ENCODE data around the gene SLC66A1. TPM values are rescaled to one million over a fixed set of nuclear protein-coding genes. Genes with fewer than 3 reads are reported as not detected.

The SLC66A1 gene
- total and polyA plus RNA-seq, 3 experiments from 2014 or later = 5.7 to 10.4 (median 8.6) TPM

- H3K4me1 ChIP-seq (ENCODE audit: insufficient read depth, low read length) = peaks cover 13% of the 10 kb centered on the region
- H3K36me3 ChIP-seq (ENCODE audit: insufficient read depth, low read length) = no peaks in the 10 kb centered on the region
- DNase-seq = peak in 1 of 5 donors; percentile 36
- no peaks in the 10 kb centered on the region for H3K27me3 ChIP-seq (ENCODE audit: insufficient read depth, low read length, poor library complexity, severe bottlenecking)
- H3K27ac ChIP-seq (ENCODE audit: low read depth, low read length) = no peak overlapping the region
- Mint-ChIP-seq H3K27me3 (no peaks in the 10 kb centered on the region), H3K36me3 (peaks cover 0 to 15% (median 5%) of the 10 kb centered on the region in 3 donors), H3K27ac (peak overlapping the region in 4 of 8 donors; percentile 76 to 94 (median 88)), H3K4me3 (peak overlapping the region; percentile 75 to 95 (median 87)), H3K9me3 (no peaks in the 10 kb centered on the region), H3K4me1 (peaks cover 28 to 50% (median 36%) of the 10 kb centered on the region in 3 donors)
- CTCF ChIA-PET = interaction anchor here (1.7 kb wide), 1 partner anchor 30 kb away, joined by 4 read pairs; no protein-coding TSS in a partner anchor
- POLR2A ChIA-PET = interaction anchor here (0.6 kb wide), 1 partner anchor 21 kb away, joined by 3 read pairs; no protein-coding TSS in a partner anchor
- no peak overlapping the region for H3K4me3 ChIP-seq (ENCODE audit: low read length)
- H3K9me3 ChIP-seq (ENCODE audit: low read length) = no peaks in the 10 kb centered on the region
Observed at GRCh38 chr1:19313636-19313959, 1.5 kb downstream of the SLC66A1 start.

DNA sequence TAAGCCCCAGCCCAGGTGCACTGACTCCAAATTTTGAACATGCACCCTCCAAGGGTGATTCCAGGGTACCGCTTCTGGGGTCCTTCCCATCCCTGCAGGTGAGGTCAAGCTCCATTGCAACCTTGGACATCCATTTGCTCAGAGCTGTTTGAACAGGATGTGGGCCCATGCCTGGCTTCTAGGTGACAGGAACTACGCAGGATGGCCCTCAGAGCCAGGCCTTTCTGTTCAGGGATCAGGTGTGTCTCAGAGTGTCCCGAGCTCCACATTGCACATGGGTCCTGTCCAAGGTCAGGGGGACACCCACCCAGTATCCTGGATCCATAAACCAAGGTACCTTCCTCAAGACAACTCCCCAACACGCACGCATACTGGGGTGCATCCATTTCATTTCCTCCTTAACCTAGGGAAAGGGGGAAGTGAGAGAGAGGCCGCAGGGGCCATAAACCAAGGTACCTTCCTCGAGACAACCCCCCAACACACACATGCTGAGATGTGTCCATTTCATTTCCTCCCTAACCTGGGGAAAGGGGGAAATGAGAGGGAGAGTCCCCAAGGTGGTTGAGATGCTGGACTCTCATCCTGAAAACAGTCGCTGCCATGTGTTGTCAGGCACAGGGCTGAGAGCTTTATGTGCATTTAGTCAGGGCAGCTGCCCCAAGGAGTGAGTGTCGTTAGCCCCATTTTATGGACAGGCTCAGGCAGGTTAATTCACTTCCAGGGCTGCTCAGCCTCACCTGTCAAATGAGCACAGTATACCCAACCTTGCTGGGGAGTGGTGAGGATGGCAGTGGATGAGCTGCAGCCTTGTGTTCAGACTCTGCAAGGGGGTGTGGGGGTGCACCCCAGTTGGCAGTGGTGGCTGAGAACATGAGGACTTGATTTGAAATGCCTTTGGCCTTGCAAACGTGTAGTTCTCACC, 2.1 kb downstream of the SLC66A1 start:
- Mint-ChIP-seq H3K4me3 (peak overlapping the region in 3 of 7 donors; percentile 19 to 95 (median 94)), H3K4me1 (peaks cover 22 to 43% (median 30%) of the 10 kb centered on the region in 3 donors), H3K27ac (peak overlapping the region in 2 of 8 donors; percentile 5 to 89), H3K9me3 (no peaks in the 10 kb centered on the region), H3K27me3 (no peaks in the 10 kb centered on the region), H3K36me3 (peaks cover 0 to 16% (median 5%) of the 10 kb centered on the region in 3 donors)
- ChIA-PET CTCF (no interaction called here), POLR2A (no interaction called here)
- no peaks in the 10 kb centered on the region for H3K9me3 ChIP-seq (ENCODE audit: low read length)
- no peaks in the 10 kb centered on the region for H3K36me3 ChIP-seq (ENCODE audit: insufficient read depth, low read length)
- peaks cover 13% of the 10 kb centered on the region for H3K4me1 ChIP-seq (ENCODE audit: insufficient read depth, low read length)
- DNase-seq = peak in 1 of 5 donors; percentile 39
- no peaks in the 10 kb centered on the region for H3K27me3 ChIP-seq (ENCODE audit: insufficient read depth, low read length, poor library complexity, severe bottlenecking)
- H3K4me3 ChIP-seq (ENCODE audit: low read length) = no peak overlapping the region
- no peak overlapping the region for H3K27ac ChIP-seq (ENCODE audit: low read depth, low read length)

DNA sequence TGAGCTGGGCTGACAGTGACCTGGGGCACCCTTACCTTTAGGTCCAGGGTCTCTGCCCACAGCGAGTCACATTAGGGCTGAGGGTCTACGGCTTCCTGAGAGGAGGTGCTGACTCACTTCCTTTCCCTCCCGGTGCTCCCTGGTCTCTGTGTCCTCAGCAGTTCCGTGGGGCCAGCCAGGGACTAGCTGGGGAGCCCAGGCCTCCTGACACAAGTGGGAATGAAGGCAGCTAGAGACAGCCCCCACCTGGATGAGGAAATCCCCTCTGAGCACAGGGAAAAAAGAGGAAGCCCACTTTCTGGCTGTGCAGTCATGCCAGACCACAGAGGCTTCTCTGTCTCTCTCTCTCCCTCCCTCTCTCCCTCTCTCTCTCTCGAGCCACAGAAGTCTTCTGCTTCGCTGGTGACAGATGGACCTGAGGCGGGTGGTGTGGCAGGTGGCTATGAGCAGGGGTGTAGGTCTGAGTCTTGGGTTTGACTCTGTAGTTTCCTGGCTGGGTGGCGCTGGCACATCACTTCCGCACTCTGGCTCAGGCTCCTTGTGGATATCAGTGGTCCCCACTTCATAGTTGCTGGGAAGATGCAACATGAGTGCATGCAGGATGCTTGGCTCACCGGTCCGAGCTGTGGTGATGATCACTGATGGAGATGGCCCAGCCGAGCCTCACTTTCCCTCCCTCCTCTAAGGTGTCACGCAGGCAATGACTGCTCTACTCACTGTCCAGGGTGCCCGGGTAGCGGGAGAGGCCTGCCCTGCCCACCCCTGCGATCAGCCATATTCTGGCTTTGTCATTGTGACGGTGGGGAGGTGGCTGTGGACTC, 3.5 kb downstream of the SLC66A1 start:
- Histone ChIP-seq H3K4me1 (ENCODE audit: insufficient read depth, low read length) (peaks cover 11% of the 10 kb centered on the region), H3K9me3 (ENCODE audit: low read length) (no peaks in the 10 kb centered on the region), H3K27ac (ENCODE audit: low read depth, low read length) (peak overlapping the region; percentile 38), H3K27me3 (ENCODE audit: insufficient read depth, low read length, poor library complexity, severe bottlenecking) (no peaks in the 10 kb centered on the region), H3K4me3 (ENCODE audit: low read length) (no peak overlapping the region), H3K36me3 (ENCODE audit: insufficient read depth, low read length) (no peaks in the 10 kb centered on the region)
- Mint-ChIP-seq H3K27ac (peak overlapping the region in 5 of 8 donors; percentile 7 to 60 (median 37)), H3K4me3 (peak overlapping the region in 1 of 7 donors; percentile 22), H3K27me3 (no peaks in the 10 kb centered on the region), H3K4me1 (peaks cover 19 to 34% (median 21%) of the 10 kb centered on the region in 3 donors), H3K36me3 (peaks cover 0 to 19% (median 5%) of the 10 kb centered on the region in 3 donors), H3K9me3 (no peaks in the 10 kb centered on the region)
- POLR2A ChIA-PET = no interaction called here
- DNase-seq = peak in 1 of 5 donors; percentile 8
- CTCF ChIA-PET = no interaction called here

DNA sequence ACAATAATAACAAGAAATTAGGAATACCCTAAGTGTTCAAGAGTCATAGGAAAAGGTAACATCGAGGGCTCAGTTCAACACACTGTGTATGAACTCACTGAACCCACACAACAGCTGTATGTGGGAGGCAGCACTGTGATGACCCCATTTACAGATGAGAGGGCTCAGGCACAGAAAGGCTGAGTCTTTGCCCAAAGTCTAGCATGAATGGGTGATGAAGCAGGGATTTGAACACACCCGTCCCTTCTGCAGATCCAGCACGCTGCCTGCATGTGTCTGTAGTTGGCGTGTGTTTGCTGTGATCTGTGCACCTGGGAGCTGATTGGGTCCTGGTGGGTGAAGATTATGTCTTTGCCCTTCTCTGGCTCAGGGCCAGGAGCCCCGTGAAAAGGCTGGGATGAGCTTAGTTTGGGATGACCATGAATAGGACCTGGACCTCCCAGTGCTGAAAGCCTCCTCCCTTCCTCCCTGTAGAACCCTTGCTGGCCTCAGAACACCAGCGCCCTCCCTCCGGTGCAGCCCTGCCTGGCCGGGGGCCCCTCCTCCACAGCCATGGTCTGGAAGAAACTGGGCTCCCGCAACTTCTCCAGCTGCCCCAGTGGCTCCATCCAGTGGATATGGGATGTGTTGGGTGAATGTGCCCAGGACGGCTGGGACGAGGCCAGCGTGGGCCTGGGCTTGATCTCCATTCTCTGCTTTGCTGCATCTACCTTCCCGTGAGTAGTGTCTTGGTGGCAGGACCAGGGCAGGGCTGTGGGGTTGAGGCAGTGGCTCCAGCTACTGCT, 5.2 kb downstream of the SLC66A1 start:
- ChIA-PET CTCF (no interaction called here), POLR2A (no interaction called here)
- Mint-ChIP-seq H3K27me3 (no peaks in the 10 kb centered on the region), H3K4me1 (peaks cover 11 to 24% (median 13%) of the 10 kb centered on the region in 3 donors), H3K9me3 (no peaks in the 10 kb centered on the region), H3K36me3 (peaks cover under 1 to 24% (median 6%) of the 10 kb centered on the region in 3 donors), H3K27ac (peak overlapping the region in 1 of 8 donors; percentile 68), H3K4me3 (peak overlapping the region in 1 of 7 donors; percentile 65)
- no peak overlapping the region for H3K27ac ChIP-seq (ENCODE audit: low read depth, low read length)
- H3K9me3 ChIP-seq (ENCODE audit: low read length) = no peaks in the 10 kb centered on the region
- H3K4me3 ChIP-seq (ENCODE audit: low read length) = no peak overlapping the region
- H3K27me3 ChIP-seq (ENCODE audit: insufficient read depth, low read length, poor library complexity, severe bottlenecking) = no peaks in the 10 kb centered on the region
- H3K4me1 ChIP-seq (ENCODE audit: insufficient read depth, low read length) = peaks cover 4% of the 10 kb centered on the region
- peak in 1 of 5 donors; percentile 36 for DNase-seq
- no peaks in the 10 kb centered on the region for H3K36me3 ChIP-seq (ENCODE audit: insufficient read depth, low read length)

GRCh38 chr1:19319196-19319595, 7.1 kb downstream of the SLC66A1 start:
- H3K4me1 Mint-ChIP-seq = peaks cover 0 to 8% (median 3%) of the 10 kb centered on the region in 3 donors
- H3K4me1 ChIP-seq (ENCODE audit: insufficient read depth, low read length) = no peaks in the 10 kb centered on the region
- no peak overlapping the region for H3K27ac ChIP-seq (ENCODE audit: low read depth, low read length)
- H3K4me3 ChIP-seq (ENCODE audit: low read length) = no peak overlapping the region
- H3K27ac Mint-ChIP-seq = peak overlapping the region in 1 of 8 donors; percentile 18
- ChIA-PET POLR2A (no interaction called here), CTCF (no interaction called here)
- no peaks in the 10 kb centered on the region for H3K27me3 Mint-ChIP-seq
- H3K4me3 Mint-ChIP-seq = no peak overlapping the region
- H3K36me3 Mint-ChIP-seq = peaks cover 3 to 29% (median 6%) of the 10 kb centered on the region in 3 donors
- DNase-seq = no peak
- H3K9me3 Mint-ChIP-seq = no peaks in the 10 kb centered on the region
- no peaks in the 10 kb centered on the region for H3K9me3 ChIP-seq (ENCODE audit: low read length)
- no peaks in the 10 kb centered on the region for H3K27me3 ChIP-seq (ENCODE audit: insufficient read depth, low read length, poor library complexity, severe bottlenecking)
- no peaks in the 10 kb centered on the region for H3K36me3 ChIP-seq (ENCODE audit: insufficient read depth, low read length)

DNA sequence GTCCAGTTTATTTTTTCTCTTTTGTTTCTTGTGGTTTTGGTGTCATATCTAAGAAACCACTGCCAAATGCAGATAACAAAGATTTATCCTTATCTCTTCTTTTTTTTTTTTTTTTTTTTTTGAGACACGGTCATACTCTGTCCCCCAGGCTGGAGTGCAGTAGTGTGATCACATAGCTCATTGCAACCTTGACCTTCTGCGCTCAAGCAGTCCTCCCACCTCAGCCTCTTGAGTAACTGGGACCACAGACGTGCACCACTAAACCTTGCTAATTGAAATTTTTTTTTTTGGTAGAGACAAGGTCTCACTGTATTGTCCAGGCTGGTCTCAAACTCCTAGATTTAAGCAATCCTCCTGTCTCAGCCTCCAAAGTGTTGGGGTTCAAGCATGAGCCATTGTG, 8.9 kb downstream of the SLC66A1 start:
- no peak overlapping the region for H3K4me3 Mint-ChIP-seq
- H3K9me3 ChIP-seq (ENCODE audit: low read length) = no peaks in the 10 kb centered on the region
- H3K27ac Mint-ChIP-seq = peak overlapping the region in 1 of 8 donors; percentile 64
- CTCF ChIA-PET = interaction anchor here (1.9 kb wide), 1 partner anchor 21 kb away, joined by 6 read pairs; no protein-coding TSS in a partner anchor
- H3K4me1 Mint-ChIP-seq = peaks cover 0 to 1% (median 0%) of the 10 kb centered on the region in 3 donors
- H3K27me3 Mint-ChIP-seq = no peaks in the 10 kb centered on the region
- POLR2A ChIA-PET = no interaction called here
- no peaks in the 10 kb centered on the region for H3K4me1 ChIP-seq (ENCODE audit: insufficient read depth, low read length)
- peaks cover 3 to 35% (median 6%) of the 10 kb centered on the region in 3 donors for H3K36me3 Mint-ChIP-seq
- H3K27me3 ChIP-seq (ENCODE audit: insufficient read depth, low read length, poor library complexity, severe bottlenecking) = no peaks in the 10 kb centered on the region
- no peaks in the 10 kb centered on the region for H3K9me3 Mint-ChIP-seq
- H3K27ac ChIP-seq (ENCODE audit: low read depth, low read length) = no peak overlapping the region
- DNase-seq = no peak
- no peaks in the 10 kb centered on the region for H3K36me3 ChIP-seq (ENCODE audit: insufficient read depth, low read length)
- H3K4me3 ChIP-seq (ENCODE audit: low read length) = no peak overlapping the region

GRCh38 chr1:19322481-19322880, 10.4 kb downstream of the SLC66A1 start:
- Histone ChIP-seq H3K27ac (ENCODE audit: low read depth, low read length) (no peak overlapping the region), H3K4me1 (ENCODE audit: insufficient read depth, low read length) (no peaks in the 10 kb centered on the region), H3K27me3 (ENCODE audit: insufficient read depth, low read length, poor library complexity, severe bottlenecking) (no peaks in the 10 kb centered on the region), H3K36me3 (ENCODE audit: insufficient read depth, low read length) (no peaks in the 10 kb centered on the region), H3K4me3 (ENCODE audit: low read length) (no peak overlapping the region), H3K9me3 (ENCODE audit: low read length) (no peaks in the 10 kb centered on the region)
- ChIA-PET CTCF (interaction anchor here (1.1 to 1.9 kb wide), 2 partner anchors 19 to 331 kb away, joined by 3 to 6 read pairs; no protein-coding TSS in a partner anchor), POLR2A (no interaction called here)
- peak in 1 of 5 donors; percentile 32 for DNase-seq
- Mint-ChIP-seq H3K27me3 (peaks cover 0 to under 1% of the 10 kb centered on the region in 2 donors), H3K36me3 (peaks cover 3 to 39% (median 6%) of the 10 kb centered on the region in 3 donors), H3K27ac (peak overlapping the region in 2 of 8 donors; percentile 35 to 64), H3K9me3 (no peaks in the 10 kb centered on the region), H3K4me3 (no peak overlapping the region), H3K4me1 (no peaks in the 10 kb centered on the region)

Data from CD8-positive, alpha-beta memory T cell (primary cell).